HepG2 (cell line): Measurements from ENCODE around the gene CCDC183. TPM values are rescaled to one million over a fixed set of nuclear protein-coding genes. Genes with fewer than 3 reads are reported as not detected.

ENCODE experiments used
- ARID5B ChIP-seq: IDR thresholded peaks from 2 replicates; pipeline ENCODE4 v1.4.0; 2020; ENCODE audit warnings: mild to moderate bottlenecking, missing genetic modification reagents
- CSRNP1 ChIP-seq: sonication (generic); formaldehyde crosslinking; IDR thresholded peaks from 2 replicates; pipeline ENCODE4 v1.8.1; 2023; ENCODE audit warnings: mild to moderate bottlenecking, missing genetic modification reagents
- HBP1 ChIP-seq: IDR thresholded peaks from 2 replicates; pipeline ENCODE4 v1.6.1; 2016; ENCODE audit warnings: low read depth, control low read depth
- IRX3 ChIP-seq: sonication (generic); formaldehyde crosslinking; IDR thresholded peaks from 2 replicates; pipeline ENCODE4 v1.8.1; 2023; ENCODE audit warnings: mild to moderate bottlenecking, low read depth, missing genetic modification reagents, borderline replicate concordance
- MXD4 ChIP-seq: IDR thresholded peaks from 2 replicates; pipeline ENCODE4 v1.6.1; 2016; ENCODE audit warnings: mild to moderate bottlenecking, missing biosample characterization, missing genetic modification reagents
- PPARG ChIP-seq: conservative IDR thresholded peaks from 2 replicates; pipeline ENCODE4 v1.6.1; 2016; ENCODE audit warnings: missing biosample characterization, missing genetic modification reagents
- SALL2 ChIP-seq: sonication (generic); formaldehyde crosslinking; IDR thresholded peaks from 2 replicates; pipeline ENCODE4 v1.8.1; 2023; ENCODE audit warnings: mild to moderate bottlenecking, missing genetic modification reagents, inconsistent platforms
- SMYD3 ChIP-seq: sonication (generic); formaldehyde crosslinking; IDR thresholded peaks from 2 replicates; pipeline ENCODE4 v1.8.1; 2023; ENCODE audit warnings: mild to moderate bottlenecking, missing genetic modification reagents
- TBP ChIP-seq: sonication (generic); formaldehyde crosslinking; IDR thresholded peaks from 2 replicates; pipeline ENCODE4 v1.5.0; 2020; ENCODE audit warnings: missing genetic modification reagents
- THAP8 ChIP-seq: sonication (generic); formaldehyde crosslinking; IDR thresholded peaks from 2 replicates; pipeline ENCODE4 v1.5.1; 2020; ENCODE audit warnings: missing genetic modification reagents, mild to moderate bottlenecking, borderline replicate concordance
- ZBTB20 ChIP-seq: sonication (generic); formaldehyde crosslinking; IDR thresholded peaks from 2 replicates; pipeline ENCODE4 v1.8.1; 2023; ENCODE audit warnings: missing genetic modification reagents, low read depth, mild to moderate bottlenecking, borderline replicate concordance
- ZBTB4 ChIP-seq: sonication (generic); formaldehyde crosslinking; IDR thresholded peaks from 2 replicates; pipeline ENCODE4 v1.4.0; 2020; ENCODE audit warnings: missing genetic modification reagents, mild to moderate bottlenecking, borderline replicate concordance
- ZMYM2 ChIP-seq: sonication (generic); formaldehyde crosslinking; IDR thresholded peaks from 2 replicates; pipeline ENCODE4 v1.8.0; 2022; ENCODE audit warnings: mild to moderate bottlenecking, missing genetic modification reagents
- ZNF180 ChIP-seq: sonication (generic); formaldehyde crosslinking; IDR thresholded peaks from 2 replicates; pipeline ENCODE4 v1.4.0; 2020; ENCODE audit warnings: low read depth, missing genetic modification reagents, borderline replicate concordance
- ZNF652 ChIP-seq: IDR thresholded peaks from 2 replicates; pipeline ENCODE4 v1.6.1; 2016; ENCODE audit warnings: low read depth, borderline replicate concordance
- ZNF773 ChIP-seq: sonication (generic); formaldehyde crosslinking; IDR thresholded peaks from 2 replicates; pipeline ENCODE4 v1.4.0; 2020; ENCODE audit warnings: missing genetic modification reagents, borderline replicate concordance
- ZSCAN22 ChIP-seq: sonication (generic); formaldehyde crosslinking; IDR thresholded peaks from 2 replicates; pipeline ENCODE4 v1.4.0; 2020; ENCODE audit warnings: mild to moderate bottlenecking, missing genetic modification reagents
- polyA plus RNA-seq, 8 experiments: library from polyadenylated mRNA; depleted of rRNA in 3 of 8; stranded (reverse) in 7 of 8; unstranded in 1 of 8; fragments of >200 nt; fragmentation: Illumina TruSeq in 4 of 8; extraction: Trizol in 4 of 8; gene quantifications; 2 replicates each; pipeline versions ENCODE4 v1.2.1 to v1.2.3, GENCODE V29; 2011 to 2016; ENCODE audit warnings: low read depth in 4 of 8, missing spikeins in 1 of 8, mixed read lengths in 1 of 8; ENCODE audit not compliant: insufficient read depth in 1 of 8
- total RNA-seq, 5 experiments: library from RNA; depleted of rRNA; stranded (reverse); fragments of >200 nt; fragmentation: Illumina TruSeq; extraction: Trizol; gene quantifications; 2 replicates each; pipeline ENCODE4 v1.2.3, GENCODE V29; 2016; ENCODE audit warnings: low read depth in 1 of 5

The CCDC183 gene
- total and polyA plus RNA-seq, 2 of the 13 experiments (the other 11 are each of a cell fraction or from before 2014, with no cell fraction given), result 5.0 to 66.4 TPM

- TF ChIP-seq PPARG (peak; percentile 60), ZNF180 (CRISPR knock-in tag) (no peak), ZBTB20 (peak; percentile 75; the same call in 1 of the 2 replicates), ZNF652 (CRISPR knock-in tag) (no peak), CSRNP1 (CRISPR knock-in tag) (no peak; the same call in 1 of the 2 replicates), IRX3 (no peak), SALL2 (CRISPR knock-in tag) (peak; percentile 13; the same call in 1 of the 2 replicates), SMYD3 (no peak), HBP1 (CRISPR knock-in tag) (peak; percentile 53; the same call in 1 of the 2 replicates), TBP (no peak), ZMYM2 (CRISPR knock-in tag) (no peak), ZNF773 (CRISPR knock-in tag) (no peak), ZSCAN22 (CRISPR knock-in tag) (no peak; the same call in 1 of the 2 replicates), ARID5B (peak; percentile 42; the same call in 1 of the 2 replicates), THAP8 (CRISPR knock-in tag) (no peak), ZBTB4 (CRISPR knock-in tag) (no peak), MXD4 (CRISPR knock-in tag) (peak; percentile 62; the same call in 1 of the 2 replicates)
Measured at GRCh38 chr9:136799079-136799853, 3.1 kb downstream of the CCDC183 start (continued).
